Measurements from ENCODE around the gene ZBTB46. TPM values are rescaled to one million over a fixed set of nuclear protein-coding genes. Genes with fewer than 3 reads are reported as not detected.

Gene ZBTB46
- total and polyA plus RNA-seq, 10 of the 15 experiments (the other 5 are each of a cell fraction or from before 2014, with no cell fraction given), result 0.15 to 0.92 (median 0.34) TPM

GRCh38 chr20:63850689-63851547 lies 19.9 kb upstream of the ZBTB46 start (continued):
- peak; percentile 45; the same call in 1 of the 2 replicates for TF ChIP-seq TCF7 (IDR thresholded peaks at IDR 0.05; ENCODE audit: borderline replicate concordance)
- TF ChIP-seq ASH2L (IDR thresholded peaks at IDR 0.05; ENCODE audit: borderline replicate concordance, low read depth), result no peak
- TF ChIP-seq MXI1 (IDR thresholded peaks at IDR 0.05; ENCODE audit: low read depth, low read length), result peak; percentile 81
- TF ChIP-seq STAT3 (IDR thresholded peaks at IDR 0.05; ENCODE audit: low read depth, low read length), result no peak
- no peak for TF ChIP-seq HDGF (IDR thresholded peaks at IDR 0.05)
- TF ChIP-seq RUNX3 (IDR thresholded peaks at IDR 0.05; ENCODE audit: low read length), result peak; percentile 95
- TF ChIP-seq NRF1 (conservative IDR thresholded peaks at IDR 0.05; ENCODE audit: low read depth, low read length), result no peak
- peak; percentile 89 for TF ChIP-seq LARP7 (IDR thresholded peaks at IDR 0.05)
- TF ChIP-seq WRNIP1 (IDR thresholded peaks at IDR 0.05; ENCODE audit: borderline replicate concordance, low read depth, low read length), result 0 out of 2 replicates have a peak, but pooled peaks have one; percentile 30
- TF ChIP-seq CBX5 (IDR thresholded peaks at IDR 0.05; ENCODE audit: low read depth), result no peak
- TF ChIP-seq IKZF1 (conservative IDR thresholded peaks at IDR 0.05), result peak; percentile 98
- peak; percentile 36; the same call in 1 of the 2 replicates for TF ChIP-seq MAX (IDR thresholded peaks at IDR 0.05; ENCODE audit: low read depth, low read length)
- TF ChIP-seq ZZZ3 (IDR thresholded peaks at IDR 0.05; ENCODE audit: control insufficient read depth, insufficient read length, low read depth), result no peak
- TF ChIP-seq PKNOX1 (IDR thresholded peaks at IDR 0.05), result peak; percentile 80
- peak; percentile 70; the same call in 1 of the 2 replicates for TF ChIP-seq MTA3 (IDR thresholded peaks at IDR 0.05; ENCODE audit: borderline replicate concordance, low read length)
- no peak for TF ChIP-seq ZNF274 (IDR thresholded peaks at IDR 0.05; ENCODE audit: insufficient read depth, insufficient read length)
- TF ChIP-seq SMAD5 (IDR thresholded peaks at IDR 0.05; ENCODE audit: low read depth), result no peak
- peak; percentile 45 for TF ChIP-seq RELA (IDR thresholded peaks at IDR 0.05; ENCODE audit: borderline replicate concordance, partially characterized antibody)
- TF ChIP-seq YBX1 (IDR thresholded peaks at IDR 0.05), result no peak
- TF ChIP-seq EED (IDR thresholded peaks at IDR 0.05; ENCODE audit: low read depth), result peak; percentile 95
- TF ChIP-seq CUX1 (IDR thresholded peaks at IDR 0.05; ENCODE audit: insufficient replicate concordance, low read depth, low read length), result no peak
- peak; percentile 100 for TF ChIP-seq TCF12 (IDR thresholded peaks at IDR 0.05; ENCODE audit: low read depth, low read length)
- TF ChIP-seq ATF2 (IDR thresholded peaks at IDR 0.05; ENCODE audit: low read length), result peak; percentile 84; the same call in 1 of the 2 replicates
- peak; percentile 83 for TF ChIP-seq JUNB (IDR thresholded peaks at IDR 0.05)
- peak; percentile 75 for TF ChIP-seq BMI1 (IDR thresholded peaks at IDR 0.05; ENCODE audit: borderline replicate concordance)

Measured in GM12878 (cell line).